Measurements from ENCODE around the gene MPDZ.

The MPDZ gene

GRCh38 chr9:13179257-13179656 lies 100.2 kb downstream of the MPDZ start:
- TF ChIP-seq CTCF (IDR thresholded peaks at IDR 0.05; ENCODE audit: control extremely low read depth, extremely low read depth, low read depth, missing control alignments), result no peak
- POLR2A ChIA-PET, result no interaction called here
- no peak for DNase-seq (ENCODE audit: extremely low spot score)
- CTCF ChIA-PET, result no interaction called here

- ChIA-PET POLR2A (no interaction called here), CTCF (no interaction called here)
- no peak for TF ChIP-seq CTCF (IDR thresholded peaks at IDR 0.05; ENCODE audit: control extremely low read depth, extremely low read depth, low read depth, missing control alignments)
- DNase-seq (ENCODE audit: extremely low spot score), result no peak
Observed at GRCh38 chr9:13175732-13176131, 103.8 kb downstream of the MPDZ start.

GRCh38 chr9:13174906-13175639 lies 104.4 kb downstream of the MPDZ start:
- ChIA-PET POLR2A (no interaction called here), CTCF (no interaction called here)
- TF ChIP-seq CTCF (IDR thresholded peaks at IDR 0.05; ENCODE audit: control extremely low read depth, extremely low read depth, low read depth, missing control alignments), result no peak
- no peak for DNase-seq (ENCODE audit: extremely low spot score)

- CTCF ChIA-PET, result interaction anchor here (0.8 kb wide), 1 partner anchor 9 kb away, joined by 3 read pairs; no protein-coding TSS in a partner anchor
- POLR2A ChIA-PET, result no interaction called here
- no peak for DNase-seq (ENCODE audit: extremely low spot score)
- no peak for TF ChIP-seq CTCF (IDR thresholded peaks at IDR 0.05; ENCODE audit: control extremely low read depth, extremely low read depth, low read depth, missing control alignments)
Observed at GRCh38 chr9:13173553-13173952, 105.9 kb downstream of the MPDZ start.

- no peak for DNase-seq (ENCODE audit: extremely low spot score)
- CTCF ChIA-PET, result interaction anchor here (1.1 kb wide), 1 partner anchor 9 kb away, joined by 3 read pairs; no protein-coding TSS in a partner anchor
- POLR2A ChIA-PET, result no interaction called here
- TF ChIP-seq CTCF (IDR thresholded peaks at IDR 0.05; ENCODE audit: control extremely low read depth, extremely low read depth, low read depth, missing control alignments), result no peak
Observed at GRCh38 chr9:13171261-13171660, 108.2 kb downstream of the MPDZ start.

- TF ChIP-seq CTCF (IDR thresholded peaks at IDR 0.05; ENCODE audit: control extremely low read depth, extremely low read depth, low read depth, missing control alignments), result no peak
- ChIA-PET CTCF (interaction anchor here (1.3 kb wide), 1 partner anchor 30 kb away, joined by 3 read pairs; no protein-coding TSS in a partner anchor), POLR2A (no interaction called here)
- DNase-seq (ENCODE audit: extremely low spot score), result no peak
Observed at GRCh38 chr9:13166996-13167395, 112.5 kb downstream of the MPDZ start.

All from GM10248 (cell line).